Fibroblast of villous mesenchyme (primary cell): ENCODE results near the gene GAB1. TPM values are rescaled to one million over a fixed set of nuclear protein-coding genes. Genes with fewer than 3 reads are reported as not detected.

Experiments
- DNase-seq: peaks from one replicate; pipeline ENCODE4 v3.0.0-alpha.2; 2010; ENCODE audit warnings: low read depth
- H3K4me3 ChIP-seq: 2 replicates; pipeline ENCODE4 v1.5.1; 2011; ENCODE audit warnings: low read depth, mild to moderate bottlenecking, low read length
- total RNA-seq: library from RNA; depleted of rRNA; stranded (reverse); fragments of >200 nt; gene quantifications from 2 replicates; pipeline ENCODE4 v1.2.3, GENCODE V29; 2012
- TF ChIP-seq, protein P1 (sequence below): IDR thresholded peaks from 2 replicates; pipeline ENCODE4 v1.5.1; 2012; ENCODE audit warnings: low read depth, mild to moderate bottlenecking, low read length; ENCODE audit not compliant: insufficient read depth

The GAB1 gene
- total RNA-seq = 13.0 and 16.1 TPM in 2 replicates

DNA sequence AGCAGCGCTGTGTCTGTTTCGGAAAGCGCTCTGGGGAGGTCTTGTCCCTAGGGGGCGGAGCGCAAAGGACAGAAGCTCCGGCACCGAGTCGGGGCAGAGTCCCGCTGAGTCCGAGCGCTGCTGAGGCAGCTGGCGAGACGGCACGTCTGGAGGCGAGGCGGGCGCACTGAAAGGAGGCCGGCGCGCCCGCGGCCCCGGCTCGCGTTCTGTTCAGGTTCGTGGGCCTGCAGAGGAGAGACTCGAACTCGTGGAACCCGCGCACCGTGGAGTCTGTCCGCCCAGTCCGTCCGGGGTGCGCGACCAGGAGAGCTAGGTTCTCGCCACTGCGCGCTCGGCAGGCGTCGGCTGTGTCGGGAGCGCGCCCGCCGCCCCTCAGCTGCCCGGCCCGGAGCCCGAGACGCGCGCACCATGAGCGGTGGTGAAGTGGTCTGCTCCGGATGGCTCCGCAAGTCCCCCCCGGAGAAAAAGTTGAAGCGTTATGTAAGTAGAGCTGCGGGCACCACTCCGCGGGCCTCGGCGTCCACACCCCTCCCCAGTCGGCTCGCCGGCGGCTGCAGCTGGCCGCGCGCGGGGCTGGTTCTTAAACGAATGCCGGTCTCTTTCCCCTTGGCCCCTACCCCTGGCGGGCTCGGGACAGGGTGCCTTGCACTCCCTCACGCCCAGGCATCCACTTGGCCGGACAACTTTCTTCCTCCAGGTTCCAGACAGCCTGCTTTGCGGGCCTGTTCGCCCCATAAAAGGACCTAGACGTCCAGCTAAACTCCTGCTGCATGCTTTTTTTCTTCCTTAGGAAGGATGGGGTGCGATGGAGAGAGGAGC is at the start of gene GAB1:
Gene GAB1 (plus strand): TSS at position 96 of the 819 bp plus-strand sequence. CDS start 313 bp downstream, at position 409.
- peak; percentile 79 for DNase-seq
- TF ChIP-seq, protein P1, sequence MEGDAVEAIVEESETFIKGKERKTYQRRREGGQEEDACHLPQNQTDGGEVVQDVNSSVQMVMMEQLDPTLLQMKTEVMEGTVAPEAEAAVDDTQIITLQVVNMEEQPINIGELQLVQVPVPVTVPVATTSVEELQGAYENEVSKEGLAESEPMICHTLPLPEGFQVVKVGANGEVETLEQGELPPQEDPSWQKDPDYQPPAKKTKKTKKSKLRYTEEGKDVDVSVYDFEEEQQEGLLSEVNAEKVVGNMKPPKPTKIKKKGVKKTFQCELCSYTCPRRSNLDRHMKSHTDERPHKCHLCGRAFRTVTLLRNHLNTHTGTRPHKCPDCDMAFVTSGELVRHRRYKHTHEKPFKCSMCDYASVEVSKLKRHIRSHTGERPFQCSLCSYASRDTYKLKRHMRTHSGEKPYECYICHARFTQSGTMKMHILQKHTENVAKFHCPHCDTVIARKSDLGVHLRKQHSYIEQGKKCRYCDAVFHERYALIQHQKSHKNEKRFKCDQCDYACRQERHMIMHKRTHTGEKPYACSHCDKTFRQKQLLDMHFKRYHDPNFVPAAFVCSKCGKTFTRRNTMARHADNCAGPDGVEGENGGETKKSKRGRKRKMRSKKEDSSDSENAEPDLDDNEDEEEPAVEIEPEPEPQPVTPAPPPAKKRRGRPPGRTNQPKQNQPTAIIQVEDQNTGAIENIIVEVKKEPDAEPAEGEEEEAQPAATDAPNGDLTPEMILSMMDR = peak; percentile 12
- peak within 1 kb of the TSS; percentile 81 for H3K4me3 ChIP-seq

DNA sequence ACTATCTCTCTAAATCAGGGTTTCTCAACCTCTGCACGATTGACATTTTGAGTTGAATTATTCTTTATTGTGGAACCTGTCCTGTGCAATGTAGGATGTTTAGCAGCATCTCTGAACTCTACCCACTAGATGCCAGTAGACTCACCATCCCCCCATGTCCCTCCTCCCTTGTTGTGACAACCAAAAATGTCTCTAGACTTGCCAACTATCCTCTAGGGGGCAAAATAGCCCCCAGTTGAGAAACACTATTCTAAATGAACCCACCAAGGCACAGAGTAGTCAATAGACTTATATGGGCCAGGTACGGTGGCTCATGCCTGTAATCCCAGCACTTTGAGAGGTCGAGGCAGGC is 49.1 kb upstream of the GAB1 start:
- TF ChIP-seq, protein P1 = no peak
- no peak overlapping the region for H3K4me3 ChIP-seq
- DNase-seq = no peak

- TF ChIP-seq, protein P1 = no peak
- no peak for DNase-seq
- no peak overlapping the region for H3K4me3 ChIP-seq
Measured at GRCh38 chr4:143288171-143288570, 48.5 kb upstream of the GAB1 start.

GRCh38 chr4:143289370-143289769 is 47.3 kb upstream of the GAB1 start:
- H3K4me3 ChIP-seq = no peak overlapping the region
- DNase-seq = no peak
- TF ChIP-seq, protein P1 = no peak

GRCh38 chr4:143291314-143291713 is 45.4 kb upstream of the GAB1 start:
- DNase-seq = no peak
- no peak overlapping the region for H3K4me3 ChIP-seq
- TF ChIP-seq, protein P1 = no peak

DNA sequence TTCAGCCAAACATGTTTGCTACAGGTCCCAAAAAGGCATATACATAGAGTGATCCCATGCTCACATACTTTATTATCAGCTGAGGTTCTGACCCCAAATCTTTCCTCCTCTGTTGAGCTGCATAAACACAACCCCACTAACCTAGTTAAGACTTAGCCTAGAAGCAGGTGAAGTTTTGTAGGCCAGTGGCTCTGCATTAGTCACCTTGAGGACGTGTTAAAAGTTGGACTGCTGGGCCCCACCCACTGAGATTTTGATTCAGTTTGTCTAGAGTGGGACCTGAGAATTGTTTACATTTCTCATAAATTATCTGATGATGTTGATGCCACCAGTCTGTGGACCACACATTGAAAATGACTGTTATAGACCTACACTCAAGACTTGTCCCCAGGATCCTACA is 43.8 kb upstream of the GAB1 start:
- DNase-seq = no peak
- TF ChIP-seq, protein P1 = no peak

More for the DNA sequence above, 43.8 kb upstream of the GAB1 start:
- H3K4me3 ChIP-seq = no peak overlapping the region
